HG02588 (cell line): ENCODE measurements around the gene GTF2IRD1.
"Not testable (repeated sequence)": the region's sequence is repeated elsewhere in the genome, so short reads cannot be mapped to it uniquely, and the experiment has no call there.

Source experiments
- ATAC-seq: cut with Tn5 transposase; IDR thresholded peaks from one replicate; pipeline ENCODE4 v1.9.1; 2021; ENCODE audit warnings: mild to moderate bottlenecking, moderate library complexity; ENCODE audit not compliant: unreplicated experiment

The GTF2IRD1 gene

DNA sequence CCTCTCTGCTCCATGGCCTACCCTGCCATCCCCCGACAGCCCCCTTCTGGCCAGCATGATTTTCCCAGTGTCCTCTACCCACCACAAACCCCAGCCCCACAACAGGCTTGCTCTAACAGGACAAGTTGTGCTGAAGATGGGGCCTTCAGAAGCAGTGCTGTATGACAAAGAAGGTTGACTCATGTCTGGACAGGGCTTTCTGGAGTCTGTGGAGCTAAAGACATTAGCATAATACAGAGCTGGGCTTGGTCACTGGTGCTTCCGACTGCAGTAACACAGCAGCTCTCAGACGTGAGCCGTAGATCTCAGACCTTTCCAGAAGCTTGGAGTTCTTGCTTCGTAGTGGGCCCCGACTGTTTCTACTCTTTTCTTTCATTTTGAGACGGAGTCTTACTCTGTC lies 100.5 kb downstream of the GTF2IRD1 start:
- no peak for ATAC-seq

DNA sequence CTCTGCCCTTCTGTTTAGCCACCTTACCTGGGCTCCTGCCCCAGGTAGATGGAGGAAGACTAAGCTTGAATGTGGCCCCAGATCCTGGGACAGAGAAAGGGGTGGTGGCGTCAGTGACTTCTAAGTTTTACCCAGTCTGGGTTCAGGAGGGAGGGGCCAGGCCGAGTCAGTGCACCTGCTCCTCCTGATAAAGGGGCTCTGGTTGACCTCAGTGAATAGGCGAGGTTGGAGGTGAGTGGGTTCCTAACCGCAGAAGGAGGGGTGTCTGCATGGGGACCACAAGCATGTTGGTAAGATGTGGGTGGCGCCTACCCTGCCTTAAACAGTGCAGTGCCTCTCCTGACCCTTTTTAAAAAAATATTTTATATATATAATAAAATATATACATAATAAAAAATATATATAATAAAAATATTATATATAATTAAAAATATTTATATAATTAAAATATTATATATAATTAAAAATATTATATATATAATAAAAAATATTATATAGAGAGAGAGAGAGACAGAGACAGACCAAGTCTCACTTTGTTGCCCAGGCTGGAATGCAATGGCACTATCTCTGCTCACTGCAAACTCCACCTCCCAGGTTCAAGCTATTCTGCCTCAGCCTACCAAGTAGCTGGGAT lies 106.5 kb downstream of the GTF2IRD1 start:
- ATAC-seq = no peak

GRCh38 chr7:74561898-74562613 lies 108.3 kb downstream of the GTF2IRD1 start:
- no peak for ATAC-seq

GRCh38 chr7:74563639-74564038 lies 109.9 kb downstream of the GTF2IRD1 start:
- ATAC-seq = not testable (repeated sequence)

DNA sequence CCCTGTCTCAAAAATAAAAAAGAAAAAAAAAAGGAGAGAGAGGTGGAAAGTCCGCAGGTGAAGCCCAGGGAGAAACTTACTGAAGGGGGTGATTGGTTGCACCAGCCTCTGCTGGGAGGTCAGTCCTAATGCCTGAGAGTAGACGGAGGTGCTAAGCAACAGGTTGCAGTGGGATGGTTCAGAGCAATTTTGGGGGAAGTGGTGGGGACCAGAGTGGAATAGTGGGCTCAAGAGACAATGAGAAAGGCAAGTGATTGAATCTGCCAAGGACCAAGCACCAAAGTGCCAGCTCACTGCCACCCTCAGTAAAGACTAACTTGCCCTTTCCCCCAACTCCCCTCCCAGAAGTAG lies 113.6 kb downstream of the GTF2IRD1 start:
- ATAC-seq = no peak

DNA sequence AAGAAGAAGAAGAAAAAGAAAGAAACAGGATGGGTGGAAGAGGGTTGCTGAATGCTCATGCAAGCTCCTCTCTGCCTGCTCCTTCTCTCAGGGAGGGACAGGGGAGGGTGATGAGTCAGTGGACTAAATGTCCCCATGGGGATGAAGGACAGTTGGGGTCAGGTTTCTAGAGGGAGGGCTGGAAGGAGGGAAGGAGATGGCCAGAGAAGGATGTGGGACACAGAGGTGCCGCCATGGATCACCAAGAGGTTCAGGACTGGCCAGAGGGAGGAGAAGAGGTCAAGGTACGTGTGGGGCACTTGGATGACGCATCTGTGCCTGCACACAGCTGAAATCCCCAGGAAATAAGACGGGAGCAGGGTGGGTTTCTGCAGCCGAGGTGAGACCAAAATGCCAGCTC lies 115.0 kb downstream of the GTF2IRD1 start:
- ATAC-seq = no peak

DNA sequence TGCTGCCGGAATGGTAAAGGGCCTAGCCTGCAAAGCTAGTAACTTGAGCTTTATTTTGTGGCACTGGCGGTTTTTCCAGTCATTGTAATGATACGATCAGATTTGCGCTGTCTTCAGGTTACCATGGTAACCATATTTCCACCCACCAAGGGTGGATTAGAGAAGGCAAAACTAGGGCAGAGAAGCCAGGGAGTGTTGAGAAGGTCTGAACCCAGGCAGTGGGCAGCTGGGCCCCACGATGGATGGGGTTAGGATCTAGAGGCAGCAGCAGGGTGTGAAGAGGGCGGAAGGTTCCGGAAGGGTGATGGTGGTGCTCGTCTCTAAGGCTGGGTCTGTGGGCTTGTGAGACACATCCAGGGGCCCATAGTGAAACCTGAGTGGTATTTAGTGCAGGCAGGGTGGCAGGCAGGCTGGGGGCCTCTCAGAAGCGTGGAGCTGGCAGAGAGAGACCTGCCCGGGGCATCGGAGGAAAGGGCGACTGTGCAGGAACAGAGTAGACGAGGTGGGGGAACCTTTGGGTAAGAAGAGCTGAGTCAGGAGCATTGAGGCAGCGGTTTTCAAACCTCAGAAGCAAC lies 115.9 kb downstream of the GTF2IRD1 start:
- ATAC-seq = no peak

DNA sequence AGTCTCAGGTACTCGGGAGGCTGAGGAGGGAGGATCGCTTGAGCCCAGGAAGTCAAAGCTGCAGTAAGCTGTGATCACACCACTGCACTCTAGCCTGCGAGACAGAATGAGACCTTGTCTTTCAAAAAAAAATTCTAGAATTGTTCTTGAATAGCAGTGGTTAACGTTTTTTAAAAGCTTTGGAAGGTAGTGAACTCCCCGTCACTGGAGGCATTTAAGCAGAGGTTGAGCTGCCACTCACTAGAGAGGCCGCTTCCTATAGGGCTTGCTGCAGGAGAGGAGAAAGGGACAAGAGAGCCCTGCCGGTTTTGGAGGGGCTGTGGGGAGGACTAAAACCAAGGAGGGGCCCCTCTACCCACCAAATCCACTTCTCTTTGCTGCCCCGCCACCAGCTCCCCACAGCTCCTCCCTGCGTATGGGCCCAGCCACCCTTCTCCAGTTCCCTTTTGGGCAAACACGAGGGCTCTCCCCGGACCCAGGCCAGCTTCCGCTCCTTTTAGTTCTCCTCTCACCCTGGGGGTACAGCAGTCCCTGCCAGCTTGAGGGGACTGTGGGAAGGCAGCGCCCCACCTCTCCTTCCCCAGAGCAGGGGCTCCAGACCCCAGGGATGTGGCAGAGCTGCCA lies 116.9 kb downstream of the GTF2IRD1 start:
- ATAC-seq = no peak

DNA sequence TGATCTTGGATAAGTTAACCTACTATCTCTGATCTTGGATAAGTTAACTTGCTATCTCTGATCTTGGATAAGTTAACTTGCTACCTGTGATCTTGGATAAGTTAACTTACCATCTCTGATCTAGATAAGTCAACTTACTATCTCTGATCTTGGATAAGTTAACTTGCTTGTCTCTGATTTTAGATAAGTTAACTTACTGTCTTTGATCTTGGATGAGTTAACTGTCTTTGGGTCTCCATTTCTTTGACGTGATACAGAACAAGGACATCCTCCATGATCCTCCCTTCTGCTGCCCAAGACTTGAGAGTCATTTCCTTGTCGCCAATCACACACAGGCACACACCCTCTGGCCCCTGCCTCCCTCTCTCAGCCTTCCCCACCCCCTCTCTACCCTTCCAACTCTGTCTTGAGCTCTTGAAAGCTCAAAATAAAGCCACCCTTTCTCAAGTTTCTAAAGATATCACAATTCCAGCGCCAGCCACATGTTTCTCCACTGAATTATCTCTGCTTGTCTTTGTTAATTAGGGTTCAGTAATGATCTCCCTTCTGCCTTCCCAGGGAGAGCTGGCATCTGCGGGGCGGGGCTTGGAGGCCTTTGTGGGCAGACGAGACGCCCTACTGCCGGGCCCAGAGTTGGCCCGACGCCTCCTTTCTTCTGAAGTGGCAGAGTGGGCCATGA lies 118.7 kb downstream of the GTF2IRD1 start:
- ATAC-seq = no peak

- ATAC-seq = no peak
Observed at GRCh38 chr7:74573512-74573911, 119.8 kb downstream of the GTF2IRD1 start.

DNA sequence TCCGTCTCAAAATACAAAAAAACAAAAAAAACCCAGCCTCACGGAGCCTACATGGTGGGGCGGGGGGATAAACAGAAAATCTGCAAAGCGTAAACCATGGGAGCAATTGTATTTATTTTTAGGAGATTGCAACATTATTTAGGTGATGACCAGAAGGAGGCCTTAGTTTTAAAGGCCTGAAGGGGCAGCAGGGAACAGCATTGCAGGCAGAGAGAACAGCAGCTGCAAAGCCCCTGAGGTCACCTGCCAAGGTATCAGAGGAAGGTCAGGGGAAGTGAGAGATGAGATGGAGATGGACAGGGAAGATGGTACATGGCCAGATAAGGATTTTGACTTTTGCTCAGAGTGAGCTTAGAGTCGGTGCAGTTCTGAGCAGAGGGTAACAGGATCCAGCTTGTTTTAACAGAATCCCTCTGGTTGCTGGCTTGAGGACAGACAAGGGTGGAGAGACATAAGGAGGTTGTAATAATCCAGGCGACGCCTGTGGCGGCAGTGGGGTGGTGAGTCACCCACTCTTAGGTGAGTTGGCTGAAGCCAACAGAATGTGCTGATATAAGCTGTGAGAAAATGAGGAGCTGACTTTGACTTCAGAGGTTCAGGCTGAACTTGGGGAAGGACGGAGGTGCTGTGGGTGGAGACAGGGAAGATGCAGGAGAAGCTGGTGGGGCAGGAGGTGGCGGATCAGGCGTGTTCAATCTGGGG lies 121.5 kb downstream of the GTF2IRD1 start:
- no peak for ATAC-seq

DNA sequence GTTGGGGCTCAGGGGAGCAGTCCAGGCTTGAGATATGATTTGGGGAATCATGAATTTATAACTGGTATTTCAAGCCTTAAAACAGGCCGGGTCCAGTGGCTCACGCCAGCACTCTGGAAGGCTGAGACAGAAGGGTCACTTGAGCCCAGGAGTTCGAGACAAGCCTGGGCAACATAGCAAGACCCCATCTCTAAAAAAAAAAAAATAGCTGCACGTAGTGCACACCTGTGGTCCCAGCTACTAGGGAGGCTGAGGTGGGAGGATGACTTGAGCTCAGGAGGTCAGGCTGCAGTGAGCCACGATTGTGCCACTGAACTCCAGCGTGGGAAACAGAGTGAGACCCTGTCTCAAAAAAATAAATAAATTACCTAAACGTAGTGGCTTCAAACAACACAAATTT lies 122.1 kb downstream of the GTF2IRD1 start:
- ATAC-seq = no peak

DNA sequence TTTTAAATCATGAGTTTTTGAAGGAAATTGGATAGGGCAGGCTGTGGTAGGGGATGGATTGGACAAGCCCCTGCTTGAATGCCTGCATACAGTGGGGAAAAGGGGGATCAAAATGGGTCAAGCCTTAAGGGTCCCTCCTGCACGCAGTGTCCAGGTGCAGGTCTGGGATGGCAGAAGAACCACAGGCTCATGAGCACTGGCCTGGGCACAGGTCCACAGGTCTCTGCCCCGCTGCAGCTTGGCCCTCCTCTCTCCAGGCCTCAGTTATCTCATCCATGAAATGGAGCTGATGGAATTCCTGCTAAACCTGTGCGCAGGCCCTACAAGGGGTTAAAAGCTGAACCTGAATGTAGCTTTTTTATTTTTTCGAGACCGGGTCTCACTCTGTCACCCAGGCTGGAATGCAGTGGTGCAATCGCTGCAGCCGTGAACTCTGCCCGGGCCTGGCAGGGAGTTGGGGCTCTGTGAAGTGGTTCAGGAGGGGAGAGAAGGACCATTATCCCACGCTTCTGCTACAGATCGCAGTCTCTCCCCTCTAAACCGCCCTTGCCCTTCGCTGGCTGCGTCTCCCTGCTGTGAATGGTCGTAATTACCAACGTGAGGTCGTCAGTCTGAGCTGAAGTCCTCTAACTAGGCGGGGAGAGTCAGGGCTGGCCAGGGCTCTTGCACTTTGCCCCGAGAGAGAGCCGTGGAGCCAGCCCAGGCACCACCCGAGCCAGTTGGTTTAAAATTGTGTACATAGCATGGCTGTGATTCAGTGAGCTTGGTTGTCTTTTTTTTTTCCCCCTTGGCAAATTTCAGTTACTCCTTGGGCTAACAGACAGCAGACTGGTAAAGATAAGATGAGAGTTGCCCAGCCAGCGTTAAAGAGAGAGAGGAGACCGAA lies 126.3 kb downstream of the GTF2IRD1 start:
- ATAC-seq = no peak

GRCh38 chr7:74581916-74582440 lies 128.3 kb downstream of the GTF2IRD1 start:
- ATAC-seq = no peak

- ATAC-seq = no peak
Observed at GRCh38 chr7:74582447-74583039, 128.8 kb downstream of the GTF2IRD1 start.

DNA sequence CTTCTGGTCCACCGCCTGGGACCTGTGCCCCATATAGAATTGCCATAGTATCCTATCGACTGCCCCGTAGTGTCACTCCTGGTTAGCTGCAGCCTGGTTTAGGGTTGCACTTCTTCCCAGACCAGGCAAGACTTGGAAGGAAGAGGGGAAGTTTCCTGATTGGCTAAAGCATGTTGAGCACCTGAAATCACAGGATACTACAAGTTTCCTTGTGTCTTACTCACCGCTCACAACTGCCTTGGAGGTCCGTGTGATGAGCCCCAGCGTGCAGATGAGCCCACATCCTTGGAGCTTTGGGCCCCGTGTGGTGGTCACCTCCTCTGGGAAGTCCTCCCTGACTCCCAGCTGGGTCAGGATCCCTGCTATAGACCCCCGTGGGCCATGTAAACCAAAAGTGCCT lies 129.9 kb downstream of the GTF2IRD1 start:
- ATAC-seq = no peak

GRCh38 chr7:74584160-74584954 lies 130.7 kb downstream of the GTF2IRD1 start:
- ATAC-seq = no peak

DNA sequence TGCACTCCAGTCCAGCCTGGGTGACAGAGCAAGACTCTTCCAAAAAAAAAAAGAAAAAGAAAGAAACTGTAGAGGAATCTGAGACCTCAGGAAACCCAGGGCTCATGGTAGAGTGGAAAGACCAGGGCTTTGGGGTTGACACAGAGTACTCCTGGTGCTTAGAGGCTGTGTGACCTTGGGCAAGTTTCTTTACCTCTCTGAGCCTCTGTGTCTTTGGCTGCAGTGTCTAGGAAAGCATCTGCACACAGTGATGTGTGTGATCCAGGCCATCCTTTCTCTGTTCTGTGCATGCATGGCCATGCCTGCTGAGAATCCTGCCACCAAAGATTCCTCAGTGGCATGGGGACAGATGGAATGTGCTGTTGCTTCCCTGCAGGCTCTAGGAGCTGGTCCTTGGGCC lies 132.1 kb downstream of the GTF2IRD1 start:
- no peak for ATAC-seq
